HG02884 (cell line): ENCODE data around the gene RAC2.
"Not testable (repeated sequence)": the region's sequence is repeated elsewhere in the genome, so short reads cannot be mapped to it uniquely, and the experiment has no call there.

Experiments
- ATAC-seq: cut with Tn5 transposase; IDR thresholded peaks from one replicate; pipeline ENCODE4 v1.9.1; 2021; ENCODE audit warnings: mild to moderate bottlenecking, moderate library complexity; ENCODE audit not compliant: unreplicated experiment

RAC2 gene

DNA sequence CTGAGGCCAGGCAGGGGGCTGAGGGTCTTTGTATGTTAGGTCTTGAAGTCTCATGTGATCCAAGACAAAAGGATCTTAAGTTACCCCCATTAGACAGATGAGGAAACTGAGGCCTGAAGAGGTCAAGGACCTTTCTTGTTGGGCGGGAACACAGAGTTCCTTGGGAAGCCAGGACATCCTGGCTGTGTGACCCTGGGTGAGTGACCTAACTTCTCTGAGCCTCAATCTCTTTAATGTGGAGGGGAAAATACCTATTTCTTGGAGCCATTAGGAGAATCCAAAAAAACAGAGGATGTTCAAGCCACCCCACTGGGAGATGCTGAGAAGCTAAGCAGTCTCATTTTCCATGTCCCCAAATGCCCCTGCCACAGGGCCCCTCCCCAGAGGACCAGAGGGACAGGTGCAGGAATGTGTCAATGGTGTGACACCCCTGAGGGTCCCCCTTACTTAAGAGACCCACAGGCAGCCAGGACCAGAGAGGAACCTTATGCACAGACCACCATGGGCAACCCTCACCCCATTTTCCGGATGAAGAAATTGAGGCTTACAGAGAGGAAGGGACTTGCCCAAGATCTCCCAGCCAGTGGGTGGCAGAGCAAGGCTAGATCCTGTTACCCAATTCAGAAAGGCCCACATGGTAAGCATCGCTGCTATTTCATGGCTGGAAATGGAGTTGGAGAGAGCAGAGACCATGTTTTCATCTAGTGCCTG, 8.0 kb downstream of the RAC2 start:
- no peak for ATAC-seq

DNA sequence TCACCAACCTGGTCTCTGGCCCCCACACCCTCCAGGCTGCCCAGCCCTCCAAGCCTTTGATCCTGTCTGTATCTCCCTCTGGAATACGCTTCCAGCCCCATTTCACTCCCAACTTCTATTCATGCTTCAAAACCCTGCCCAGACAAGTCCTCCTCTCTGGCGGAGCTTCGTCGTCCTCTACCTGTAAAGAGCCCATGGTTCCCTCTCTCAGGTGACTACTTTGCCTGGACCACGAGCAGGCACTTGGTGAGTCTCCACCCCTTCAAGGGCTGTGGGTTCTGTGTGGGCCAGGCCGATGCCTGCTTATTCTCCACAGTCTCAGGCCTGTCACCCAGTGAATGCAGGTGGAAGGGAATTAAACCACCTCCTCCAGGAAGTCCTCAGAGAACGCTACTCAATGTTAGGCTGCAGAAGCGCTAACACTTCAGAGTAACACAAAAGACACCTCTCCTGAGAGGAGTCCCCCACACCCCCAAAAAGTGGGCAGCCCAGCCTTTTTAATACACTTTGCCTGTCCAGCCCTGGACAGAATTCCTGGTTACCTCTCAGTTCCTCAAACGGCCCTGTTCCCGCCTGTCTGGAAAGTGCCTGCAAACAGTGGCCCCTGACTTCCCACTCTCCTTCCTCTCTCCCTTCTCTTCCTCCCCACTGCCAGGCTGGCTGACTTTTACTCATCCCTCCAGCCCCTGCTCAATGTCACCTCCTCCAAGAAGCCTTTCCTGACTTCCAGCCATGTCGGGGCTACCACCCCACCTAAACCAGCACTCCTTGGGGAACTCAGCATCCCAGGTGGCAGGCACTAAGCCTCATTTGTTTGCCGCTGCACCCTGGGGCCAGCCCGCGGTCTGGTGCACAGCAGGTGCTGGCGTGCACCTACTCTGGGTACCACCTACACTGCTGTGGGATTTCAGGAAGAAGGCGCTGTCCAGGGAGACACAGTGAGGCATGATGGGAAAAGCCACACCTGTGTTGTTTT, 9.0 kb downstream of the RAC2 start:
- no peak for ATAC-seq

- ATAC-seq: no peak
These were observed 10.1 kb downstream of the RAC2 start for GRCh38 chr22:37233751-37234631.

- ATAC-seq: not testable (repeated sequence)
These were observed 10.7 kb downstream of the RAC2 start for GRCh38 chr22:37233371-37233750.

DNA sequence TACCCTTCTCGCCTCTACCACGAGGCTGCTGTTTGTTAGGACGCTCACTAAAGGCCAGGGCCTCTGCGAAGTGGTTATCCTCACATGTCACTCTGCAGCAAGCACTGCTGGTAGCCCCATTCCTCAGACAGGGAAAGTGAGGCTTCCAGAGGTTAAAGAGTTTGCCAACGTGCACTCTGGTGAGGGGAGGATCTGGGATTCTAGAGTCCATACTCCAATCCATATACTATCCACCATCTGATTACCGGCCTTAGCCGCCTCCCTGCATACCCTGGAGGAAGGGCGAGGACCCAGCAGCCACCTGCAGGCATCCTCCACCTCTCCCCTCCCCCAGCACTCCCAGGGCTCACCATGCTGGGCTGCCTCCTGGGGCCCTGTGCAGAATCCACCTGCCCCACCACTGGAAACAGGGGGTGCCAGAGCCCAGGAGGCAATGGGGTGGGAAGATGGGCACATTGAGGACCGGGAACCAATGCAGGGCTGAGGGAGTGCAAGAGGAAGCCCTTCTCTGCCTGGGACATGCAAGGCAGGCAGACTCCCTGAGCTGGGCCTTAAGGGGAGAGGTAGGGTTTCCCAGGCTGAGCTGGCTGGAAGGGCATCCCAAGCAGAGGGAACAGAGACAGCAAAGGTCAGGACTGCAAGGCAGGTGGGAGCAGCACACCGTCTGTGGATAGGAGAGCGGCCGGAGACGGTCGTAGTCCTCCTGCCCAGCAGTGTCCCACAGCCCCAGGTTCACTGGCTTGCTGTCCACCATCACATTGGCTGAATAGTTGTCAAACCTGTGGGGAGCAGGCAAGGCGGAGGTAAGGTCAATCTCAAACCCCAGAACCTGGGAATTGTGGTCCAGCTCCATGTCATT, 11.7 kb downstream of the RAC2 start:
- ATAC-seq: no peak

DNA sequence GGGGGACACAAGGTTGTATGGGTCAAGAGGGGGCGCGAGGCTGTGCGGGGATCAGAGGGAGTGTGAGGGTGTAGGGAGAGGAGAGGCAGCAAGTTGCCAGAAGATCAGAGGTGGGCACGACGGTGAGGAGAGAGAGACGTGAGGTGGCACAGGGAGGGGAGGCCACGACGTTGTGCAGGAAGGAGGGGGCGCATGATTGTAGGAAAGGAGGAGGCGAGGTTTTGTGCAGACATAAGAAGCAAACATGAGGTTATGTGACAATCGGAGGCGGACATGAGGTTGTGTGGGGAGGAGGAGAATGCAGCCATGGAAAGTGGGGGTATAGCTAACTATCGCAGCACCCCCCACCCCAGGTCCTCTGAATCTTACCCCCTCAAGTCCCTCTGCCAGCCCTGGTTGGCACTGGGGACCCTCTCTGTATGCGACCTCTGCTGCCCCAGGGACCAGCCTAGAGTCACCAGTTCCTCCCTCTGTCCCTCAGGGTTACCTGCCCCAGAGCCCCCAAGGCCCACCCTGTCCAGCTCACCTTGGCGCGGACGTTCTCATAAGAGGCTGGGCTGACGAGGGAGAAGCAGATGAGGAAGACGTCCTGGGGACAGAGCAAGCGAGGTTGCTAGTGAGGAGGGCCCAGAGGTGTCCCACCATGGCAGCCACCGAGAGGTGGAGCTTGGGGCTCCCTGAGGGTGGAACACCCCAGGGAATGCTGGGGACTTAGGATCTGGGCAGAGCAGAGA, 12.5 kb downstream of the RAC2 start:
- no peak for ATAC-seq

GRCh38 chr22:37230673-37231405, 13.2 kb downstream of the RAC2 start:
- no peak for ATAC-seq

DNA sequence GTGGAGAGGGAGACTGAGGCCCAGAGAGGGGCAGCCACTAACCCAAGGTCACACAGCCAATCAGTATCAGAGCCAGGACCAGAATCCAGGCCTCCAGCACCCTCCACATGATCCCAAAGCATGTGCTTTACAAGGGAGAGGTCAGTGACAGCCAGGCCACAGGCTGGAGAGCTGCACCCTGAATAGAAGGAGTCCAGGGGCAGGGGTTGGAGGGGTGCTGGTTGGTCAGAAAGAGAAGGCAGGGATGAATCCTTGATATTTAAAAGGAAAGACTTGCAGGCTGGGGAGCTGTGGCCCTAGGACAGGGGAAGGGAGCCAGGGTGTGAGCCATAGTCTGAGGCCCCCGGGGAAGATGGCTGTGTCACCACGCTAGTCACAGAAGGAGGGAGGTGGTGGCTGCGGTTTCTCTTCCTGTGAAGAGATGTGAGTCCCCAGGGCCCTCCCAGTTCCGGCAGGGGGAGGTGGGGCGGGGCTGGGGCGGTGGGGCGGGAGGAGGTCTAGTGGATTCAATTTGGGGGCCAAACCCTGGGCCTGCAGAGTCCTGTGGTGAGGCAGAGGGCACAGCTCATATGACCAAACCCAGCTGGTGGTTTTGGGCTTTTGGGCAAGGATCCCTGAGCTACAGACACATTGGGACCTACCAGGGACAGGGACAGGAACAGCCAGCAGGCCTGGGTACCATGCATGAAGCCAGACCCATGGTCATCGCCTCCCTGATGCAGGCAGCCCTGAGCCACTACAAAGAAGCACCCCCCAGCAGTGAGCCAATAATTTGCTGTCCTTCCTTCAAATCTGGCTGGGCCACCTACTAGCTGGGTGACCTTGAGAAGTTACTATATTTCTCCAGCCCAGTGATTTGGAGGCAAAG, 14.0 kb downstream of the RAC2 start:
- no peak for ATAC-seq

GRCh38 chr22:37229012-37229804, 14.9 kb downstream of the RAC2 start:
- ATAC-seq: no peak

DNA sequence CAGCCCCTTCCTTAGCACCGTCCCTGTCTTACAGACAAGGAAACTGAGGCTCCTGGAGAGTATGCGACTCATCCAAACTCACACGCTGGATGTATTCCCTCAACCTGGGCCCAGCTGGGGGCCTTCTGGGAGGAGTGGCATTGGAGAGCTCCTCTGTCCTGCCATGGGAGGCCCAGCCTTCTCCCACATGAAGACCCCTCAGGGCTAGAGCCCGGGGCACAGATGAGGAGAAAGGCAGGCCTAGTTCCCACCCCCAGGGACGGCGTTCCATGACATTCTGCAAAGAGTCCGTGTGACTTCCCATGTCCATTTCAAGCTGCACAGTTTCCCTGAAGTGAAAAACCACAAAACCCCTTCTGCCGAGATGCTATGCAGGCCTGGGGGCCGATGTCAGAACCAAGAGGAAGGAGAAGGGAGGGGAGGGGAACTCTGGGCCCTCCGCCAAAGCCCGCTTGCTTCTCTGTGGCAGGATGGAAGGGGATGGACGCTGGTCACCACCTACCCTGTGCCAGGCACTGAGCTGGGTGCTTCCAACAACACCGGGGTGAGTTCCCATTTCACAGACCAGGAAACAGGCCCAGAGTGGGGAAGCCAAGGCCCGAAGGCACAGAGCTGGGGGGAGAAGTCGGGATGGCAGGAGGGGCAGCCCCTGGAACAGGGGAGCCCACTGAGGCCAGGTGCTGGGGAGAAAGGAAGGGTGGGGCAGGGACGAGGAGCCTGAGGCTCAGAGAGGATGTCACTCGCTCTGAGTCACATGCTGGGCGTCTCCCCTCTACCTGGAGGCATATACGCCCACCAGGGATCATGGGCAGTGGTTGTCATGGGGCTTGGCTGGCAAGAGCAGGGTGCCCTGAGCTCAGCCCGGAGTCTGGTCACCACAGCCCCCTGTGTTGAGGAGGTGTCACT, 15.7 kb downstream of the RAC2 start:
- no peak for ATAC-seq

DNA sequence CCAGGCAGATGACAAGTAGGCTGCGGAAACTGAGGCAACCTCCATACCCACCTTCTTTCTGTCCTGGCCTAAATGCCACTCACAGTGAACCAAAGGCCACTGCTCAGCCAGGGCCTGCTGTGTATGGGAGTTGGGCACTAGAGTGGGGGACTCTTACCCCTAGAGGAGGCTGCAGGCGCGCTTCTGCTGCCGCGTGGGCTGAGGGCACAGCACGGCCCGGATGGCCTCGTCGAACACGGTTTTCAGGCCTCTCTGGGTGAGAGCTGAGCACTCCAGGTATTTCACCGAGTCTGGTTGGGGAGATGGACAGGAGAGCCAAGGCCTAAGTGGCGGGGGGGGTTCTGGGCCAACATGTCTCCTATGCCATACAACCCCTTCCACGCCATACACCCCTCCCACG, 17.6 kb downstream of the RAC2 start:
- no peak for ATAC-seq

- no peak for ATAC-seq
These were observed 18.0 kb downstream of the RAC2 start for GRCh38 chr22:37226087-37226486.

- ATAC-seq: no peak
These were observed 18.6 kb downstream of the RAC2 start for GRCh38 chr22:37225481-37225880.

DNA sequence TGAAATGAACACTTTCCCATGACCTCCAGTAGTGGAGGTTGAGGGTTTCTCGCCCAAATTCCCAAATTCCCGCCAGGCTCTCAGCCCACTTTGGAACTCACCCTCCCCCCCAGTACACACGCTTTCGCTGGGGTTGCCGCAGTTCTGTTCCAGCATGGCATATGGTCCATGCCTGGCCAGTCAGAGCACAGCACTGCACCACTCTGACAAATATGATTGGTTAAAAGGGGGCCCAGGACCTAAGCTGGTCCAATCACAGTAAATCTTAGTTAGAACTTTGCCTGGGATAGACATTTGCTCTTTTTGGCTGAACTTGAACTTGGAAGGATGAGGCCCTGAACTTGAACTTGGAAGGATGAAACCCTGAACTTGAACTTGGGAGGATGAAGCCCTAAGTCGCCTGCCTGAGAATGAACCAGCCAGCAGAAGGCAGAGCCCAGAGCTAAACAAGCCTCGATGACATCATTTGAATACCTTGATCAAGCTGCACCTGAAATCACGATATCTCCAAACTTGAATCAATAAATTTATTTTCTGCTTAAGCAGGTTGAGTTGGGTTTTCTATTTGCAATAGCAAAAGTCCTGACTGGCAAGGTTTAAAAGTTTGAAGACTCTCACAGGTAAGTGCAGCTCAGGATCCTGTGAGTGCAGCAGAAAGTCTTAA, 19.2 kb downstream of the RAC2 start:
- no peak for ATAC-seq

DNA sequence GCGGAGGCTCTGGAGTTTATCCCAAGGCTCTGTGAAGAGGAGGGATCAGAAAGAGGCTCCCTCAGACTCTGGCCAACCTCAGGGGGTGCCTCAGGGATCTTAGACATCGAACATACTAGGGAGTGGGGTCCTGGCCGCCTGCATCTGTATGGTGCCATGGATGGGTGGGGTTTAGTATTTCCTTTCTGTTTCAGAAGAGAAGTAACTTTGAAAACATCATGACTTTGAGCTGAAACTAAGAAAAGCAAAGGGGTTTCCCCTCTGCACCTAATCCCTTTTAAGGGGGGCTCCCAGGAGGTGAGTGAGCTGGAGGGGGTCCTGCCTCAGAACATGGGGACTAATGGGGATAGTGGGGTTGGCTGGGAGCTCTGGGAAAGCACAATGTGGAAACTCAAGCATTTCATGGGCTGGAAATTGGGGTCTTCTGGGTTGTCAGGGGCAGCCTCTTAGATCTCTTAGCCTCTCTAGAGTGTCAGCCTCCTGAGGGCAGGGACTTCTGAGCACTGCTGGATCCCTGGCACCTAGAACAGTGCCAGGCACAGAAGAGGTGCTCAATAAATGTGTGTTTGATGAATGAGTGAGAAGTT, 20.0 kb downstream of the RAC2 start:
- ATAC-seq: no peak
